ENCODE measurements around the gene CNTNAP5. TPM values are rescaled to one million over a fixed set of nuclear protein-coding genes. Genes with fewer than 3 reads are reported as not detected.

CNTNAP5 gene
- polyA plus RNA-seq, 1 experiment: not detected

- no peak for TF ChIP-seq CTCF (IDR thresholded peaks at IDR 0.05; ENCODE audit: insufficient read depth, low read depth, low read length)
- CTCF ChIA-PET: interaction anchor here (0.8 kb wide), 1 partner anchor 91 kb away, joined by 3 read pairs; no protein-coding TSS in a partner anchor
- no peak for DNase-seq (ENCODE audit: low read depth)
- Histone ChIP-seq H3K4me3 (ENCODE audit: low read depth, low read length) (no peak overlapping the region), H3K27me3 (ENCODE audit: control insufficient read depth, insufficient read depth, low read length) (no peaks in the 10 kb centered on the region), H3K36me3 (ENCODE audit: control insufficient read depth, insufficient read depth, low read length) (no peaks in the 10 kb centered on the region)
- POLR2A ChIA-PET: no interaction called here
Measured at GRCh38 chr2:124570872-124571271, 545.8 kb downstream of the CNTNAP5 start.

GRCh38 chr2:124571836-124572235 is 546.7 kb downstream of the CNTNAP5 start:
- DNase-seq (ENCODE audit: low read depth): no peak
- no peak for TF ChIP-seq CTCF (IDR thresholded peaks at IDR 0.05; ENCODE audit: insufficient read depth, low read depth, low read length)
- Histone ChIP-seq H3K4me3 (ENCODE audit: low read depth, low read length) (no peak overlapping the region), H3K27me3 (ENCODE audit: control insufficient read depth, insufficient read depth, low read length) (no peaks in the 10 kb centered on the region), H3K36me3 (ENCODE audit: control insufficient read depth, insufficient read depth, low read length) (no peaks in the 10 kb centered on the region)
- POLR2A ChIA-PET: no interaction called here
- CTCF ChIA-PET: interaction anchor here (1.0 kb wide), 1 partner anchor 15 kb away, joined by 4 read pairs; no protein-coding TSS in a partner anchor

- ChIA-PET POLR2A (no interaction called here), CTCF (no interaction called here)
- no peaks in the 10 kb centered on the region for H3K36me3 ChIP-seq (ENCODE audit: control insufficient read depth, insufficient read depth, low read length)
- H3K4me3 ChIP-seq (ENCODE audit: low read depth, low read length): no peak overlapping the region
- no peak for DNase-seq (ENCODE audit: low read depth)
- no peaks in the 10 kb centered on the region for H3K27me3 ChIP-seq (ENCODE audit: control insufficient read depth, insufficient read depth, low read length)
- no peak for TF ChIP-seq CTCF (IDR thresholded peaks at IDR 0.05; ENCODE audit: insufficient read depth, low read depth, low read length)
Measured at GRCh38 chr2:124572934-124573634, 548.0 kb downstream of the CNTNAP5 start.

GRCh38 chr2:124575497-124575896 is 550.4 kb downstream of the CNTNAP5 start:
- ChIA-PET POLR2A (no interaction called here), CTCF (no interaction called here)
- TF ChIP-seq CTCF (IDR thresholded peaks at IDR 0.05; ENCODE audit: insufficient read depth, low read depth, low read length): no peak

GRCh38 chr2:124580263-124580662 is 555.2 kb downstream of the CNTNAP5 start:
- TF ChIP-seq CTCF (IDR thresholded peaks at IDR 0.05; ENCODE audit: insufficient read depth, low read depth, low read length): no peak
- Histone ChIP-seq H3K27me3 (ENCODE audit: control insufficient read depth, insufficient read depth, low read length) (no peaks in the 10 kb centered on the region), H3K4me3 (ENCODE audit: low read depth, low read length) (no peak overlapping the region), H3K36me3 (ENCODE audit: control insufficient read depth, insufficient read depth, low read length) (no peaks in the 10 kb centered on the region)
- POLR2A ChIA-PET: no interaction called here
- DNase-seq (ENCODE audit: low read depth): no peak
- CTCF ChIA-PET: no interaction called here

More at GRCh38 chr2:124575497-124575896, 550.4 kb downstream of the CNTNAP5 start:
- Histone ChIP-seq H3K36me3 (ENCODE audit: control insufficient read depth, insufficient read depth, low read length) (no peaks in the 10 kb centered on the region), H3K27me3 (ENCODE audit: control insufficient read depth, insufficient read depth, low read length) (no peaks in the 10 kb centered on the region), H3K4me3 (ENCODE audit: low read depth, low read length) (no peak overlapping the region)
- no peak for DNase-seq (ENCODE audit: low read depth)

Data from BJ (cell line).